Measurements from ENCODE around the gene RNF141. TPM values are rescaled to one million over a fixed set of nuclear protein-coding genes. Genes with fewer than 3 reads are reported as not detected.

Gene RNF141
- total and polyA plus RNA-seq, 2 of the 13 experiments (the other 11 are each of a cell fraction or from before 2014, with no cell fraction given), result 9.3 to 22.4 TPM

DNA sequence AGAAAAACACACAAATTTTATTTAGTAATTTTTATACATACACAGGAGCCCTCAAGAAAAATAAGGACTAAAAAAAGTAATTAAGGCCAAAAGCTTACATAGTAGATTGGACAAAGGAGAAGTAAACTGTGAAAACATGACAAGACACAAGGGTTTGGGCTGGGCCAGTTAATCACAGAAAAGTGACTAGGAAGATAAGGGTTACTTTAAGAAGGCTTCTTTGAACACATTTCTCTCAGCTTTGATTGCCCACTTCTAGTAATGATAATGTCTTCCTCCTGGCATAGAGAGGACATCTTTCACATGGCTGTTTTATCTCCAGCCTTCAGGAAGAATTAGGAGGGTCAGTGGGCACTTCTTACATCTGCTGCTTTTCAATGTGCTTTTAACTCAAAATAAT is 3.4 kb downstream of the RNF141 start (continued):
- TF ChIP-seq, protein P1, sequence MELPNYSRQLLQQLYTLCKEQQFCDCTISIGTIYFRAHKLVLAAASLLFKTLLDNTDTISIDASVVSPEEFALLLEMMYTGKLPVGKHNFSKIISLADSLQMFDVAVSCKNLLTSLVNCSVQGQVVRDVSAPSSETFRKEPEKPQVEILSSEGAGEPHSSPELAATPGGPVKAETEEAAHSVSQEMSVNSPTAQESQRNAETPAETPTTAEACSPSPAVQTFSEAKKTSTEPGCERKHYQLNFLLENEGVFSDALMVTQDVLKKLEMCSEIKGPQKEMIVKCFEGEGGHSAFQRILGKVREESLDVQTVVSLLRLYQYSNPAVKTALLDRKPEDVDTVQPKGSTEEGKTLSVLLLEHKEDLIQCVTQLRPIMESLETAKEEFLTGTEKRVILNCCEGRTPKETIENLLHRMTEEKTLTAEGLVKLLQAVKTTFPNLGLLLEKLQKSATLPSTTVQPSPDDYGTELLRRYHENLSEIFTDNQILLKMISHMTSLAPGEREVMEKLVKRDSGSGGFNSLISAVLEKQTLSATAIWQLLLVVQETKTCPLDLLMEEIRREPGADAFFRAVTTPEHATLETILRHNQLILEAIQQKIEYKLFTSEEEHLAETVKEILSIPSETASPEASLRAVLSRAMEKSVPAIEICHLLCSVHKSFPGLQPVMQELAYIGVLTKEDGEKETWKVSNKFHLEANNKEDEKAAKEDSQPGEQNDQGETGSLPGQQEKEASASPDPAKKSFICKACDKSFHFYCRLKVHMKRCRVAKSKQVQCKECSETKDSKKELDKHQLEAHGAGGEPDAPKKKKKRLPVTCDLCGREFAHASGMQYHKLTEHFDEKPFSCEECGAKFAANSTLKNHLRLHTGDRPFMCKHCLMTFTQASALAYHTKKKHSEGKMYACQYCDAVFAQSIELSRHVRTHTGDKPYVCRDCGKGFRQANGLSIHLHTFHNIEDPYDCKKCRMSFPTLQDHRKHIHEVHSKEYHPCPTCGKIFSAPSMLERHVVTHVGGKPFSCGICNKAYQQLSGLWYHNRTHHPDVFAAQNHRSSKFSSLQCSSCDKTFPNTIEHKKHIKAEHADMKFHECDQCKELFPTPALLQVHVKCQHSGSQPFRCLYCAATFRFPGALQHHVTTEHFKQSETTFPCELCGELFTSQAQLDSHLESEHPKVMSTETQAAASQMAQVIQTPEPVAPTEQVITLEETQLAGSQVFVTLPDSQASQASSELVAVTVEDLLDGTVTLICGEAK (IDR thresholded peaks at IDR 0.05), result no peak
- TF ChIP-seq, protein P1 (CRISPR knock-in tag; IDR thresholded peaks at IDR 0.05), result no peak

DNA sequence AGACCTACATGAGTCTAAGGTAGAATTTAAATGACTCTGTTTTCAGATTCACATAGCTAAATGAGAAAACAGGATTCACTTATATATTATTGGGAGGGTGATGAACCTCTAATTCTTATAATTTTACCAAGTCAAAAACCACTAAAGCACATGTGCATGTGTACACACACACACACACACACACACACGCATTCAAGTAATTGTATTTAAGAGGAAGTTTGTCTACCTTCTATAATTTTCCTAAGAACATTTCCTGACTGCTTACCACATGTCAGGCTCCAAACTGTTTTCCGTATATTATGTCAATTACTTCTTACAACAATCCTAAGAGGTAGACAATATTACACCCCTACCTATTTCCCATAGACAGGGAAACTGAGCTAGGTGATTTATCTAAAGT is 6.7 kb downstream of the RNF141 start:
- POLR2A ChIA-PET, result no interaction called here
- no peak overlapping the region for H3K27ac ChIP-seq (ENCODE audit: extremely low read length, insufficient read depth, low read length)
- H3K4me3 ChIP-seq (replicated peaks in 1 of 3; ENCODE audit: insufficient read depth in 1 of 3, low read depth in 2 of 3, low read length in 3 of 3), result no peak overlapping the region
- H4K20me1 ChIP-seq (ENCODE audit: insufficient read depth, low read length), result no peaks in the 10 kb centered on the region
- intact Hi-C loops (cut with micrococcal nuclease; ENCODE audit: unreplicated experiment) (no loop called here), in situ Hi-C loops (cut with HindIII; ENCODE audit: extremely low pct_ligation_motif_present, low pct_unique_long_range_greater_than_20kb) (no loop called here)
- 99% methylated on average over 2 of the region's 2 CpGs for WGBS (ENCODE audit: low lambda C conversion rate)
- ATAC-seq, result no peak
- peaks cover 1 to 7% of the 10 kb centered on the region in 2 experiments; a peak in 2 of 5 replicates for H3K36me3 ChIP-seq (replicated peaks in 1 of 2; ENCODE audit: control insufficient read depth in 1 of 2, insufficient read depth in 2 of 2, low read length in 2 of 2)
- FAIRE-seq, result no peak
- DNase-seq (ENCODE audit: low spot score), result no peak
- CTCF ChIA-PET (ENCODE audit: low intra/inter-chr PET ratio, low total read pairs), result no interaction called here
- no TSS peak for BruUV-seq (replicated peaks)
- H3K4me2 ChIP-seq (ENCODE audit: low read depth, low read length), result no peak overlapping the region
- peaks cover 4% of the 10 kb centered on the region; the same call in 1 of the 2 replicates for H3K4me1 ChIP-seq (ENCODE audit: insufficient read depth, low read length)
- H3K79me2 ChIP-seq (ENCODE audit: insufficient read depth, low read length), result no peaks in the 10 kb centered on the region
- H3K9ac ChIP-seq (ENCODE audit: insufficient read depth, low read depth, low read length), result no peak overlapping the region
- H2AFZ ChIP-seq (ENCODE audit: low read length), result no peak overlapping the region
- no peaks in the 10 kb centered on the region for H3K27me3 ChIP-seq (ENCODE audit: control insufficient read depth in 1 of 2, insufficient read depth in 2 of 2, low read length in 2 of 2)
- H3K9me3 ChIP-seq (ENCODE audit: low read length), result no peaks in the 10 kb centered on the region
- no peak for TF ChIP-seq KDM5B (CRISPR knock-in tag; IDR thresholded peaks at IDR 0.05; ENCODE audit: borderline replicate concordance)
- TF ChIP-seq RCOR2 (CRISPR knock-in tag; IDR thresholded peaks at IDR 0.05), result no peak
- TF ChIP-seq, protein P2, sequence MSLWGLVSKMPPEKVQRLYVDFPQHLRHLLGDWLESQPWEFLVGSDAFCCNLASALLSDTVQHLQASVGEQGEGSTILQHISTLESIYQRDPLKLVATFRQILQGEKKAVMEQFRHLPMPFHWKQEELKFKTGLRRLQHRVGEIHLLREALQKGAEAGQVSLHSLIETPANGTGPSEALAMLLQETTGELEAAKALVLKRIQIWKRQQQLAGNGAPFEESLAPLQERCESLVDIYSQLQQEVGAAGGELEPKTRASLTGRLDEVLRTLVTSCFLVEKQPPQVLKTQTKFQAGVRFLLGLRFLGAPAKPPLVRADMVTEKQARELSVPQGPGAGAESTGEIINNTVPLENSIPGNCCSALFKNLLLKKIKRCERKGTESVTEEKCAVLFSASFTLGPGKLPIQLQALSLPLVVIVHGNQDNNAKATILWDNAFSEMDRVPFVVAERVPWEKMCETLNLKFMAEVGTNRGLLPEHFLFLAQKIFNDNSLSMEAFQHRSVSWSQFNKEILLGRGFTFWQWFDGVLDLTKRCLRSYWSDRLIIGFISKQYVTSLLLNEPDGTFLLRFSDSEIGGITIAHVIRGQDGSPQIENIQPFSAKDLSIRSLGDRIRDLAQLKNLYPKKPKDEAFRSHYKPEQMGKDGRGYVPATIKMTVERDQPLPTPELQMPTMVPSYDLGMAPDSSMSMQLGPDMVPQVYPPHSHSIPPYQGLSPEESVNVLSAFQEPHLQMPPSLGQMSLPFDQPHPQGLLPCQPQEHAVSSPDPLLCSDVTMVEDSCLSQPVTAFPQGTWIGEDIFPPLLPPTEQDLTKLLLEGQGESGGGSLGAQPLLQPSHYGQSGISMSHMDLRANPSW (CRISPR knock-in tag; IDR thresholded peaks at IDR 0.05; ENCODE audit: borderline replicate concordance), result no peak
- TF ChIP-seq ZNF672 (CRISPR knock-in tag; IDR thresholded peaks at IDR 0.05), result no peak
- TF ChIP-seq KLF15 (CRISPR knock-in tag; IDR thresholded peaks at IDR 0.05; ENCODE audit: borderline replicate concordance), result no peak
- TF ChIP-seq, protein P3, sequence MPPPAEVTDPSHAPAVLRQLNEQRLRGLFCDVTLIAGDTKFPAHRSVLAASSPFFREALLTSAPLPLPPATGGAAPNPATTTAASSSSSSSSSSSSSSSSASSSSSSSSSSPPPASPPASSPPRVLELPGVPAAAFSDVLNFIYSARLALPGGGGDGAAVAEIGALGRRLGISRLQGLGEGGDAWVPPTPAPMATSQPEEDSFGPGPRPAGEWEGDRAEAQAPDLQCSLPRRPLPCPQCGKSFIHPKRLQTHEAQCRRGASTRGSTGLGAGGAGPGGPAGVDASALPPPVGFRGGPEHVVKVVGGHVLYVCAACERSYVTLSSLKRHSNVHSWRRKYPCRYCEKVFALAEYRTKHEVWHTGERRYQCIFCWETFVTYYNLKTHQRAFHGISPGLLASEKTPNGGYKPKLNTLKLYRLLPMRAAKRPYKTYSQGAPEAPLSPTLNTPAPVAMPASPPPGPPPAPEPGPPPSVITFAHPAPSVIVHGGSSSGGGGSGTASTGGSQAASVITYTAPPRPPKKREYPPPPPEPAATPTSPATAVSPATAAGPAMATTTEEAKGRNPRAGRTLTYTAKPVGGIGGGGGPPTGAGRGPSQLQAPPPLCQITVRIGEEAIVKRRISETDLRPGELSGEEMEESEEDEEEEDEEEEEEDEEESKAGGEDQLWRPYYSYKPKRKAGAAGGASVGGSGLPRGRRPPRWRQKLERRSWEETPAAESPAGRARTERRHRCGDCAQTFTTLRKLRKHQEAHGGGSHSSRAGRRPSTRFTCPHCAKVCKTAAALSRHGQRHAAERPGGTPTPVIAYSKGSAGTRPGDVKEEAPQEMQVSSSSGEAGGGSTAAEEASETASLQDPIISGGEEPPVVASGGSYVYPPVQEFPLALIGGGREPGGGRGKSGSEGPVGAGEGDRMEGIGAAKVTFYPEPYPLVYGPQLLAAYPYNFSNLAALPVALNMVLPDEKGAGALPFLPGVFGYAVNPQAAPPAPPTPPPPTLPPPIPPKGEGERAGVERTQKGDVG (CRISPR knock-in tag; IDR thresholded peaks at IDR 0.05; ENCODE audit: borderline replicate concordance), result no peak
